Endothelial cell of hepatic sinusoid (primary cell): ENCODE results near the gene CAPN11.

Experiments
- in situ Hi-C: cut with HindIII; loops from 2 replicates; pipeline ENCODE4 v1.10.0; 2017; ENCODE audit warnings: low sequenced_read_pairs

CAPN11 gene

DNA sequence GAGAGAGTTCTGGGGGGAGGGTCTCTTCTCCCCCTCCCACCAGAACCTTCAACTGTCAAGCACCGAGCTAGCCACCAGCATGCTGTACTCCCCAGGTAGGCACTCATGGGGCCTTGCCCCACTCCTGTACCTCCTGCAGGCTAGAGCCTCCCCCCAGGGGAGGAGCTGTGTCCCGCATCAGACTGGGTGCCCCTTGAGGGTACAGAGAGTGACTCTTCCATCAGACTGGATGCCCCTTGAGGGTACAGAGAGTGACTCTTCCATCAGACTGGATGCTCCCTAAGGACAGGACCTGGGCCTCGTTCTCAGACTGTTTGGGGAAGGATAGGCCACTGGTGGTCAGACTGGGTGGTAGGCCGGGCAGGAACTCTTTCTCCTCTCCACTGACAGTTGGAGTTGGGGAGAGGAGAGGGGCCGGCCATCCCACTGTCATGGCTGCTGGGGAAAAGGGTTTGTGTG, at the start of gene CAPN11:
Gene CAPN11, plus strand, starts transcription at position 51 of the 459 bp plus-strand sequence. Its CDS starts 29 bp downstream, at position 80.
- in situ Hi-C loops: no loop called here

DNA sequence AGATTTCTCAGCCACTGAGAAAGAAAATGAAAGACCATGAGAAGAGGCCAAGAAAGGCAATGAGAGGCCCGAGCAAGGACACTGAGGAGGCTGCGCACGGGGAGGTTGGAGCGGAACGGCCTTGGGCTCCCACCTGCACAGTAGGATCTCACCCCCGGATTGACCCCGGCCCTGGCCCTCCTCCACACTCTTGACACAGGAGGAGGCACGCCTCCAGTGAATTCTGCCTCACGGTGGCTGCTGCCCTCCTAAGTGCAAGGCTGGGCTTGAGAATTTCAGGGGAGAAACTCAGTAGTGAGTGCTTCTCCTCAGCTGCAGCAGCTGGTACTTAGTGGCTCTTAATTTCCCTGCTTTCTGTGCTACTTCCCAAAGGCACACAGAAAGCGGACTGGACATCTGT, 49.4 kb upstream of the CAPN11 start:
- in situ Hi-C loops: loop anchor here (5.0 kb wide), 1 partner anchor 123 kb away; no protein-coding TSS in a partner anchor

DNA sequence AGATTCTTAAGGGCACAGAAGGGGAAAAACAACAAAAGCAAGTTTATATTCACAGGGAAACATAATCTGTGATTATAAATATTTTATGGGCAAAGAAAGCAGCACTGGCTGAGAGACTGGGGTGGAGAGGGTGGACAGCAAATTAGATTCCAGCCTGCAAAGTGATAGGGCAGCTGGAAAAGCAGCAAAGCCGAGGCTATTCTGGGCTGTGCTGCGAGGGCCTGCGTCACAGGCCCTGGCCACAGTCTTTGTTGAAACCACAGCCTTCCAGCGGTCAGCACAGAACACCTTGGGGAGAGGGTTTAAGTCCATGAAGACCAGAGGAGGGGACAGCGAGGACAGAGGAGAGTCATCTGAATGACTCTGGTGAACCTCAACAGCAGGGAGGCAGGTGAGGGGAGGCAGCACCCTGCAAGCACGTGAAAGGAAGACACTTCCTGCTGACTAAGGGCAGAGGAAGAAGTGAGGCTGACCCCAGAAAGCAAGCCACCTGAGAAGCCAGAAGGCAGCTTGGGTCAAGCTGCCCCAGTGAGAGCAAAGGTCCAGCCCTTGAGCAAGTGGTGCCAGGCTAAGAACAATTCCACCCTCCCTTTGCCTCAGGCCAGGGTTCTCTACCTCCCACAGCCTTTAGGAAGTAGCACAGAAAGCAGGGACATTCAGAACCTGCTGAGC, 48.5 kb upstream of the CAPN11 start:
- in situ Hi-C loops: no loop called here

- in situ Hi-C loops: no loop called here
Observed at GRCh38 chr6:44110966-44111365, 47.7 kb upstream of the CAPN11 start.

DNA sequence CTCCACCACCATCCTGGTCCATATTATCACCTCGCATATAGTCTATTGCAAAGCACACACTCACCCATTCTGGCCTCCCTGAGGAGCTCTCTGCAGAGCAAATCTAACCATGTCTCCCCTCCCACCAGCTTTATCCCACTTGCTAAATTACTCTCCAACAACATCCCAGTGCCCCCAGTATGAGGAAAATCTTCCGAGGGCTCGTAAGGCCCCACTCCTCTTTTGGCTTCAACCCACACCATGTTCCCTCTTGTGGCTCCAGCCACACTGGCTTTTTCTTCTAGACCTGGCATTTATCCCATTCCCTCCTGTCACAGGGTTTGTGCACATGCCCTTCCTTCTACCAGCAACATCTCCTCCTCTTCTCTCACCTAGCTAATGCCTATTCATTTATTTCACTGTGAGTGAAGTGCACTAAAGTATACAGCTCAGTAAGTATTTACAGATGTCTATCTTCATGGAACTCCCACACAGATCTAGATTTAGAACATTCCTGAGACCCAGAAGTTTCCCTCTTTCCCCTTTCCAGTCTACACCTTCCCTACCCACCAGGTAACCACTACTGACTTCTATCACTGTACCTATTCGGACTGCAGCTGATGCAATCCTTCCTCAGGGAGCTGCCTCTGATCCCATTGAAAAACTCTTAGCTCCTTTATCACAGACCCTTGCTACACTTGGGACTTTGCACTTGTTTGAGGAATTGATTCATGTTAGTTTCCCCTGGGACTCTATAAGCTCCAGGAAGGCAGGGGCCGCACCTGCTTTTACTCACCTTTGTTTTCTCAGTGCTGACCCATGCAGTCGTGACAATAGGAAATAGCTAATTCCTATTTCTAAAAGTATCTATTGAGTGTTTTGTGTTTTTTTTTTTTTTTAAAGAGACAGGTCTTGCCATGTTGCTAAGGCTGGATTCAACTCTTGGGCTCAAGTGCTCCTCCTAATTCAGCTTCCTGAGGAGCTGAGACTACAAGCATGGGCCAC, 46.9 kb upstream of the CAPN11 start:
- in situ Hi-C loops: no loop called here

- in situ Hi-C loops: no loop called here
Observed at GRCh38 chr6:44113414-44113813, 45.2 kb upstream of the CAPN11 start.

DNA sequence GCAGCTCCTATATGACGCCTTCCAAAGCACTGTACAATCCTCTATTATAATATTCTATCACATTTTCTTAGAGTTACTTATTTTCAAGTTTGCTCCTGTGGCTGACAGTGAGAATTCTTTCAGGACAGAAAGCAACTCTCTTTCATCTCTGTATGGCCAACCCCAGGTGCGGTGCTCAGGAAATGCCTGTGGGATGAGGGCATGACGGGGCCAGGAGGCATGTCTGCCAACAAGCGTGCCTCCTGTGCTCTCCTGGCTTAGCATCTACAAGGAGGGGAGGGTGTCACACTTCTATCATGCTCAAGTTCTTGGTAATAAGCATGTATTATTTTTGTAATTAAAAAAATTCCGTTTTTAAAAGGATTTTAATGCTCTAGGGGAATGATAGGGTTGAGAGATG, 42.8 kb upstream of the CAPN11 start:
- in situ Hi-C loops: no loop called here

- in situ Hi-C loops: no loop called here
Observed at GRCh38 chr6:44116641-44117382, 41.8 kb upstream of the CAPN11 start.

GRCh38 chr6:44117397-44118128, 41.1 kb upstream of the CAPN11 start:
- in situ Hi-C loops: no loop called here

DNA sequence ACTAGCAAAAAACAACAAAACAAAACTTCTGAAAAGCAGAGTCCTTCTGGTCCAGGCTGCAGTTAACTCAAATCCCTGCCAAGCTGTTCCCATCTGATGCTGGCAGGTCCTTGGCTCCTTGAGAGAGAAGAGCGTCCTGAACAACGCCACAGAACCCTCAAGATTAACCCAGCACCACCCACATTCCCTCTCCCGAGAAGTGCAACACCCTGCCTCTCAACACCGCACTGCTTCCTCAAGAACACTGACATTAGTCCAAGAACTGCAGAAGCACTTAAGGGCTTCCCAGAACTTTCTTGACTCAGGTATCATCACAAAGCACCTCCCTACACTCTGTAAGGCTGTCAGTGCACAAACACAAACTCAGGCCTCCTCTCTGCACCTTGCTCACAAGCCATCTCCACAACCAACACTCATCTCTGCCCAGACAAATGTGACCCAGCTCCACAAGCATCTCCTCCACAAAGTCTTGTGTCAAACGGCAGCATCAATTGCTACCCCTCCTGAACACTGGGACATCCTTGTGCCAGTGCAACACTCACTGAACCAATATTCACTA, 38.8 kb upstream of the CAPN11 start:
- in situ Hi-C loops: no loop called here

- in situ Hi-C loops: no loop called here
Observed at GRCh38 chr6:44120692-44121443, 37.8 kb upstream of the CAPN11 start.

DNA sequence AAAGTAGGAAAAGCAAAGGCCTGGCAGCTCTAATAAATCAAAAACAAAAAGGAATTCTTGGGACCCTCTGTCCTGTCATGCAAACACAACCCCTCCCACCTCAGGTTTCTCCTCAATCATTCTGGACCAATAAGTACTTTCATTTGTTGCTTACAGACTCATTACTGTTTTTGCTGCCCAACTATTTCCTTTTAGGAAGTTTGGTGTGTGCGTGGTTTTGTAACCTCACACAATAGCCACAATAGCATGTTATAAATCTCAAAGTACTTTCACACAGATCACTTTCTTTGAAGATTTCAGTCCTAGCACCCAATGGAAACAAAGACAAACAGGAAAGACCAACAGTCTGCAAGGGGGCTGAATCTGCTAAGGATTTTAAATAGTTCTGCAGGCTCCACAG, 35.8 kb upstream of the CAPN11 start:
- in situ Hi-C loops: no loop called here

DNA sequence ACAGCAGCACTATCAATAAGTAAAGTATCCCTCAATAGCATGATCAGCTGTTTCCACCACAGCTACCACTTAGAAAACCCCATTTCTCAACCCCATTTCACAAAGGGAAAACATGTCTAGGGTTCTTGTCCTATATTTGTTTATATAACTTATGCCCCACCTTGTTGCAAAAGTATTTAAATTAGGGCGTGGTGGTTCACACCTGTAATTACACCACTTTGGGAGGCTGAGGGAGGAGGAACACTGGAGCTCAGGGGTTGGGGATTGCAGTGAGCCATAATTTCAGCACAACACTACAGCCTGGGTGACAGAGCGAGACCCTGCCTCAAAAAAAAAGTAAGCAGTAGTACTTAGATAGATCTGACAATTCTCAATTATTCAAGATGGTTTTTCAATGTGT, 35.1 kb upstream of the CAPN11 start:
- in situ Hi-C loops: no loop called here

GRCh38 chr6:44126320-44127149, 32.1 kb upstream of the CAPN11 start:
- in situ Hi-C loops: no loop called here

DNA sequence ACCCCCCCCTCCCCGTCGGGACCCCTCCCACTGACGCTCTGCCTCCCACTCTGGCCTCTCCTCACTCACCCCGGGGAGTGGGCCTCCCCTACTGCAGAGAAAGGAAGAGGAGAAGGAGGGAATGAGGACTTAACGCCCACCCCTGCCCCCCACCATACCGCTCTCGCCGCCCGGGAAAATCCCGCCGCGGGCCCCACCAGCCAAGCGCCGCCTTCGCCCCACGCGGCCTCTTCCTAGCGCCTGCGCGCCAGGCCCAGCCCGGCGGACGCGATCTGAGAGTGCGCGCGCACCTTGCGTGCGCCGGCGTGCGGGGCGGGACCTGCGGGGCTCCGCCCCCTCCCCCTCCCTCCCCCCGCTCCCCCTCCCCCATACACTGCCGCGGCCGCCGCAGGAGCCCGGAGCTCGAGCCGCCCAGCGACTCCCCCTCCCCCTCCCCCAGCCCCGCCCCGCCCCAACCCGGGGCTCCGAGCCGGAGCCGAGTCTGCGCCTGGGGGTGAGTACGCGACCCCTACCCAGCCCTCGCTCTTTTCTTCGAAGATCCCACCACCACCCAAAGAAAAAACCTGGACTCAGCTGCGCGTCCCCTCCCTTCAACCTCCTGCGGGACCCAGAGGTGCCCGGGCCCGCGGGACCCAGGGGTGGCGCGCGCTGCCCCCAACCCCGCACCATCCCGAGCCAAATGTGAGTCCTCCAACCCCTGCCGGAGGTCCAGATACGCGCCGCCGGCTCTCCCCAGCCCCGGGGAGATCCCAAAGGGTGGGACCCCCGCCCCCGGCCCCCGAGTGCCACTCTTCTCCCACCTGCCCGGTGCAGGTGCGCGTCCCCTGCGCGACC, 31.2 kb upstream of the CAPN11 start, which contains the start of the genes MRPL14 and TMEM63B:
Gene MRPL14, minus strand, starts transcription at position 267 of the 834 bp plus-strand sequence. CDS start 10,841 bp downstream, outside the sequence.
Gene TMEM63B, plus strand, starts transcription at position 369 of the 834 bp plus-strand sequence. CDS start 7,031 bp downstream, outside the sequence.
- in situ Hi-C loops: no loop called here

GRCh38 chr6:44128020-44128917, 30.4 kb upstream of the CAPN11 start:
- in situ Hi-C loops: no loop called here
